ENCODE data around the gene USP54.

The USP54 gene

GRCh38 chr10:73554721-73555120 is 36.4 kb downstream of the USP54 start:
- no peak for DNase-seq (ENCODE audit: low read depth)
- Histone ChIP-seq H3K4me3 (ENCODE audit: low read length) (no peak overlapping the region), H3K9ac (ENCODE audit: low read length) (no peak overlapping the region), H3K9me3 (ENCODE audit: control insufficient read depth, low read length) (no peaks in the 10 kb centered on the region), H3K4me1 (ENCODE audit: control insufficient read depth, insufficient read depth, low read length) (no peaks in the 10 kb centered on the region), H3K36me3 (ENCODE audit: control insufficient read depth, insufficient read depth, low read length, severe bottlenecking) (no peaks in the 10 kb centered on the region), H3K27me3 (replicated peaks; ENCODE audit: control insufficient read depth, insufficient read depth, low read length) (no peaks in the 10 kb centered on the region)

DNA sequence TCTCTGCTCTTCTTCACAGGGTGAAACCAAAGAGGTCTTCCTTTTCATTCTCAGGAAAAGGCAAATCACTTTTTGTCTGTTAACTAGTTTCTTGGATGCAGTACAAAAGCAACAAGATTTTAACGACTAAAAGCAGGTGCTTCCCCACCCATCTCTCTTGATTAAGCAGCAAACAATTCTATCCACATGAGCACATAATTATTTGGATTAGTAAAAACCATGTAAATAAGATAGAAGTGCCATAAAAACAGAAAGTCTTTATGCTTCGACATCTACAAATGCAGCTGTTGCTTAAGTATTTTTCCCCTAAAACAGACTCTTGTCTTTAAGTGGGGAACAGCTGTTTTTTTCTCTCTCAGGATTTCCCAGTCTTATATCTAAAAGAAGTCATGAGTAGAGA is 37.4 kb downstream of the USP54 start:
- Histone ChIP-seq H3K4me3 (ENCODE audit: low read length) (no peak overlapping the region), H3K27me3 (replicated peaks; ENCODE audit: control insufficient read depth, insufficient read depth, low read length) (no peaks in the 10 kb centered on the region), H3K36me3 (ENCODE audit: control insufficient read depth, insufficient read depth, low read length, severe bottlenecking) (no peaks in the 10 kb centered on the region), H3K9ac (ENCODE audit: low read length) (no peak overlapping the region), H3K4me1 (ENCODE audit: control insufficient read depth, insufficient read depth, low read length) (no peaks in the 10 kb centered on the region), H3K9me3 (ENCODE audit: control insufficient read depth, low read length) (no peaks in the 10 kb centered on the region)
- DNase-seq (ENCODE audit: low read depth), result no peak

DNA sequence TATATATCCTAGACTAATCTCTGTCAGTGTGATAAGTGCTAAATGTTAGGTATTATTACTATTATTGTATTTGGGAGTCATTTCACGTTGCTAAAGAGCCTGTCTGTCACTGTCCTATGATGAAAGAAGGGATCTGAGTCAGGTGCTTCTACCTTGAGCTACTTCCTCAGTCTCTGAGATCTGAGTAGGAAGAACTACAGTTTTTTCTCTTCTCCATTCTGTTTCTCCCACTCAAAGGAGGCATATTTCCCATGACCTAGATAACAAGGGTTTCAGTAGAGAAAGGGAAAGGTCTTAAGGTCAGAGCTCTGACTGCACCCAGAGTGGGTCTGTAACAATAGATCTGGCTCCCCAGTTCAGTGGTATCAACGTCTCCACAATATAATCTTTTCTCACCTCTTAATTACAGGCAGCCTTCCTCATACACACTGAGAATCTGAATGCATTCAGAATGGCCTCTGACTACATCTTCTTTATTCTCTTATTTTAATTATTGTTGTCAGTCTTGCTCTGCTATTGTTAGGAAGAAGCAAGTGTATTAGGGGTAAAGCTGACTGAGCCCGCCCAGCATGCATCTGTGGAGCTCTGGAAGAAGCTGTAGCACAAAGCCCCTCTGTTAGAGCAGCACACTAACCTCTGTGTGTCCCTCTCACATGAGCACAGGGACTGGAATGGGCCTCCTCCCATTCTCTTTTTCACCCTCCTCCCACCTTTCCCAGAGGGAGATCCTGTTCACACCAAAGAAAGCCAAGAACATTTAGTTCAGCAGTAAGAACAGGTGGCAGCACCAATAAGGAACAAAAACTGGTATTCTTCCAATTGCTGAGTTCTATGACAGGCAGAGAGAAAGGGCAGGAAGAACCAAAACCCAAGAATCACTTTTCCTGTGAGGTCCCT is 38.1 kb downstream of the USP54 start:
- no peaks in the 10 kb centered on the region for H3K36me3 ChIP-seq (ENCODE audit: control insufficient read depth, insufficient read depth, low read length, severe bottlenecking)
- H3K4me3 ChIP-seq (ENCODE audit: low read length), result no peak overlapping the region
- H3K27me3 ChIP-seq (replicated peaks; ENCODE audit: control insufficient read depth, insufficient read depth, low read length), result no peaks in the 10 kb centered on the region
- no peak overlapping the region for H3K9ac ChIP-seq (ENCODE audit: low read length)
- DNase-seq (ENCODE audit: low read depth), result no peak
- no peaks in the 10 kb centered on the region for H3K9me3 ChIP-seq (ENCODE audit: control insufficient read depth, low read length)
- no peaks in the 10 kb centered on the region for H3K4me1 ChIP-seq (ENCODE audit: control insufficient read depth, insufficient read depth, low read length)

- no peaks in the 10 kb centered on the region for H3K9me3 ChIP-seq (ENCODE audit: control insufficient read depth, low read length)
- H3K4me3 ChIP-seq (ENCODE audit: low read length), result no peak overlapping the region
- H3K27me3 ChIP-seq (replicated peaks; ENCODE audit: control insufficient read depth, insufficient read depth, low read length), result no peaks in the 10 kb centered on the region
- H3K9ac ChIP-seq (ENCODE audit: low read length), result no peak overlapping the region
- no peaks in the 10 kb centered on the region for H3K4me1 ChIP-seq (ENCODE audit: control insufficient read depth, insufficient read depth, low read length)
- DNase-seq (ENCODE audit: low read depth), result no peak
- no peaks in the 10 kb centered on the region for H3K36me3 ChIP-seq (ENCODE audit: control insufficient read depth, insufficient read depth, low read length, severe bottlenecking)
Observed at GRCh38 chr10:73551515-73551914, 39.6 kb downstream of the USP54 start.

DNA sequence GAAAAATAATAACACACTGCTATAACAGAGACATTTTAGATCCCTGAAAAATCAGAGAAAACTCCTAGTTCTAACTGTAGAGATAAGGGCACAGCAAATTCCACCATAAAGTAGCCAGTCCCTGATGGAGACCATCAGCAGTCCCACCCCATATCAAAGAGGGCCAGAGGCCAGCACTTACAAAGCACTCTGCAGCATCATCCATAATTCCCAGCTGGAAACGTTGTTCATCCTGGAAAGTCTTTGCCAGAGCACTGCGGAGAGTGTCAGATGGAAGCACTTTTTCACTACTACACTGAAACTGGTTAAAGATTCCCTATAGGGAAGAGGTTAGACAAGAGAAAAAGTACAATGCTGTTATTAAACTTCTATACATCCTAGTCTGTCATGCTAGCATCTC is 45.8 kb downstream of the USP54 start:
- Histone ChIP-seq H3K4me1 (ENCODE audit: control insufficient read depth, insufficient read depth, low read length) (no peaks in the 10 kb centered on the region), H3K4me3 (ENCODE audit: low read length) (no peak overlapping the region), H3K9me3 (ENCODE audit: control insufficient read depth, low read length) (no peaks in the 10 kb centered on the region), H3K9ac (ENCODE audit: low read length) (no peak overlapping the region), H3K27me3 (replicated peaks; ENCODE audit: control insufficient read depth, insufficient read depth, low read length) (no peaks in the 10 kb centered on the region), H3K36me3 (ENCODE audit: control insufficient read depth, insufficient read depth, low read length, severe bottlenecking) (peaks cover 5% of the 10 kb centered on the region)
- no peak for DNase-seq (ENCODE audit: low read depth)

GRCh38 chr10:73537709-73538108 is 53.4 kb downstream of the USP54 start:
- no peak overlapping the region for H3K4me3 ChIP-seq (ENCODE audit: low read length)
- H3K9ac ChIP-seq (ENCODE audit: low read length), result no peak overlapping the region
- H3K4me1 ChIP-seq (ENCODE audit: control insufficient read depth, insufficient read depth, low read length), result no peaks in the 10 kb centered on the region

GRCh38 chr10:73537288-73537687 is 53.9 kb downstream of the USP54 start:
- Histone ChIP-seq H3K4me1 (ENCODE audit: control insufficient read depth, insufficient read depth, low read length) (no peaks in the 10 kb centered on the region), H3K36me3 (ENCODE audit: control insufficient read depth, insufficient read depth, low read length, severe bottlenecking) (peaks cover 5% of the 10 kb centered on the region), H3K9ac (ENCODE audit: low read length) (no peak overlapping the region), H3K9me3 (ENCODE audit: control insufficient read depth, low read length) (no peaks in the 10 kb centered on the region), H3K4me3 (ENCODE audit: low read length) (no peak overlapping the region), H3K27me3 (replicated peaks; ENCODE audit: control insufficient read depth, insufficient read depth, low read length) (no peaks in the 10 kb centered on the region)
- no peak for DNase-seq (ENCODE audit: low read depth)

More at GRCh38 chr10:73537709-73538108, 53.4 kb downstream of the USP54 start:
- H3K9me3 ChIP-seq (ENCODE audit: control insufficient read depth, low read length), result no peaks in the 10 kb centered on the region
- no peaks in the 10 kb centered on the region for H3K27me3 ChIP-seq (replicated peaks; ENCODE audit: control insufficient read depth, insufficient read depth, low read length)
- no peak for DNase-seq (ENCODE audit: low read depth)
- H3K36me3 ChIP-seq (ENCODE audit: control insufficient read depth, insufficient read depth, low read length, severe bottlenecking), result peaks cover 5% of the 10 kb centered on the region

GRCh38 chr10:73534857-73535256 is 56.3 kb downstream of the USP54 start:
- no peak overlapping the region for H3K4me3 ChIP-seq (ENCODE audit: low read length)
- DNase-seq (ENCODE audit: low read depth), result no peak
- H3K27me3 ChIP-seq (replicated peaks; ENCODE audit: control insufficient read depth, insufficient read depth, low read length), result no peaks in the 10 kb centered on the region
- no peaks in the 10 kb centered on the region for H3K4me1 ChIP-seq (ENCODE audit: control insufficient read depth, insufficient read depth, low read length)
- no peaks in the 10 kb centered on the region for H3K36me3 ChIP-seq (ENCODE audit: control insufficient read depth, insufficient read depth, low read length, severe bottlenecking)
- H3K9me3 ChIP-seq (ENCODE audit: control insufficient read depth, low read length), result no peaks in the 10 kb centered on the region
- no peak overlapping the region for H3K9ac ChIP-seq (ENCODE audit: low read length)

GRCh38 chr10:73529089-73529832 is 61.9 kb downstream of the USP54 start:
- no peaks in the 10 kb centered on the region for H3K9me3 ChIP-seq (ENCODE audit: control insufficient read depth, low read length)
- no peak overlapping the region for H3K9ac ChIP-seq (ENCODE audit: low read length)
- H3K4me3 ChIP-seq (ENCODE audit: low read length), result no peak overlapping the region
- peak; percentile 93 for DNase-seq (ENCODE audit: low read depth)
- no peaks in the 10 kb centered on the region for H3K27me3 ChIP-seq (replicated peaks; ENCODE audit: control insufficient read depth, insufficient read depth, low read length)
- no peaks in the 10 kb centered on the region for H3K4me1 ChIP-seq (ENCODE audit: control insufficient read depth, insufficient read depth, low read length)
- no peaks in the 10 kb centered on the region for H3K36me3 ChIP-seq (ENCODE audit: control insufficient read depth, insufficient read depth, low read length, severe bottlenecking)

DNA sequence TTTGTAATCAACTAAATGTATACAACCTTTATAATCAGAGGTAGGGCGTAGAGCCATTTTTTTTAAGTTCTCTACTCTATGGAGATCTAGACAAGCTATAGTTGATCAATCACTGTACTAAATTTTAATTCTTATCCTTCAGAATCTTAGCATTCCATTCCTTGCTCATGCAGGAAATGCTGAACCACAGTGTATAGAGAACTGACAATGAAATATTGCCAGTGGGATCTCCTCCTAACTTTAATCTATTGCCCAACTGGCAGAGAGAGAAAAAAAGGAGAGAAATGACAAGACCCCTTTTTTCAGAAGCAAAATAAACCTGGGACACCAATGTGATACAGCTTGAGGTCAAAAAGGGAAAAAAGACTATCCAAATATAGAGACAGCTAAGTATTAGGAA is 68.9 kb downstream of the USP54 start:
- Histone ChIP-seq H3K4me1 (ENCODE audit: control insufficient read depth, insufficient read depth, low read length) (no peaks in the 10 kb centered on the region), H3K9ac (ENCODE audit: low read length) (no peak overlapping the region), H3K27me3 (replicated peaks; ENCODE audit: control insufficient read depth, insufficient read depth, low read length) (no peaks in the 10 kb centered on the region), H3K4me3 (ENCODE audit: low read length) (no peak overlapping the region), H3K9me3 (ENCODE audit: control insufficient read depth, low read length) (no peaks in the 10 kb centered on the region), H3K36me3 (ENCODE audit: control insufficient read depth, insufficient read depth, low read length, severe bottlenecking) (no peaks in the 10 kb centered on the region)
- no peak for DNase-seq (ENCODE audit: low read depth)

DNA sequence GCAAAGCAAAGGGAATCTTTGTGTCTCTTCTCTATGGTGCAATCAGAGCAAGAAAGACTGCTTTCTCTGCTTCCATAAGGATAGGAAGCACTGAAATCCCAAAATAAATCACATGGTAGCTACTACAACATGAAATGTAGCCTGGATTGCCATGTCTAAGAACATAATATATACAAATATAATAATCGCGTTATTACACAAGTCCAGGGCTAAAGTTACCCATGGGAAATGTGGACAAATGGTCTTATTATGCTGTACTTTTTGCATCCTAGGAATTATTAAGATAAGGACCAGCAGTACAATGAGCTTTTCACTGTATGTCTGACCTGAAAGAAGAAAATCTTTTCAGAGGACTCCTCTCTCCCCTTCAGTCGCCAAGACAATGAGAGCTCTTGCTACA is 71.8 kb downstream of the USP54 start:
- Histone ChIP-seq H3K4me3 (ENCODE audit: low read length) (no peak overlapping the region), H3K9me3 (ENCODE audit: control insufficient read depth, low read length) (no peaks in the 10 kb centered on the region), H3K27me3 (replicated peaks; ENCODE audit: control insufficient read depth, insufficient read depth, low read length) (no peaks in the 10 kb centered on the region), H3K9ac (ENCODE audit: low read length) (no peak overlapping the region), H3K36me3 (ENCODE audit: control insufficient read depth, insufficient read depth, low read length, severe bottlenecking) (no peaks in the 10 kb centered on the region), H3K4me1 (ENCODE audit: control insufficient read depth, insufficient read depth, low read length) (no peaks in the 10 kb centered on the region)
- no peak for DNase-seq (ENCODE audit: low read depth)
